Fibroblast of lung (primary cell): ENCODE results near the gene PUSL1.

Experiments
- EZH2 ChIP-seq: IDR thresholded peaks from 2 replicates; pipeline ENCODE4 v1.5.1; 2012; ENCODE audit warnings: low read length, control low read depth, mild to moderate bottlenecking; ENCODE audit errors: missing control alignments
- TF ChIP-seq, protein P1 (sequence below), 2 donors: IDR thresholded peaks in 1 of 2; conservative IDR thresholded peaks in 1 of 2; 1 replicate in 1 of 2; 2 replicates in 1 of 2; pipeline ENCODE4 v1.5.1; 2011 to 2012; ENCODE audit warnings: low read length in 2 of 2, control low read depth in 1 of 2, inconsistent platforms in 1 of 2, low read depth in 1 of 2, mild to moderate bottlenecking in 1 of 2

DNA sequence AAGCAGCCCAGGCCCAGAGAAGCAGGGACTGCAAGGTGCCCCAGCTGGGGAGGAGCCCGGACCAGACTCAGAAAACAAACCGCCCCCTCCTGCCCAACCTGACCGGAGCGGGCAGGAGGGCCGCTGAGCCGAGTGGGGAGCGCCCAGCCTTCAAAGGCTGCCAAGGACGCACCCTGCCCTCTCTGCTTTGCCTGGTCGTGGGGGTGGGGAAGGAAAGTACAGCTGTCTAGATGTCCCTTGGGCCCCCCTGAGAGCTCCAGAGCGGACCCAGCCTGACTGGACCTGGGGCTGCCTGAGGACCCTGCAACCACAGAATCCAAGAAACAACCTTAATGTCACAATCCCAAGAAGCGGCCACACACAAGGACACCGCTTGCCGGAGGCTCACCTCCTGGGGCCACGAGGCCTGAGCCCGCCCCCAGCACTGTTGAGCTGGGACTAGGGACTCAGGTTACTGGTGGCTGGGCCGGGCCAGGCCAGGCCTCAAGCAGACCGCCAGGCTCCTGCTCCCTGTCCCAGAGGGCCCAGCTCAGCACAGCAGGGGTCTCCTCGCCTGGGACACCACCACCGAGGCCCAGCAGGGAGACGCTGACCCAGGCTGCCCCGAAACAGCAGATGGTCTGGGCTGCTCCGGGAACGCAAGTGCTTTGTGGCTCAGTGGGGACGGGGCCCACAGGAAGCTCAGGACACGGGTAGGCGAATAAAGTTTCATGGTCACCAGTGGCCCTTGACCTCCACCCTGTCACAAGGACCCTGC, 39.4 kb downstream of the PUSL1 start:
- TF ChIP-seq, protein P1, sequence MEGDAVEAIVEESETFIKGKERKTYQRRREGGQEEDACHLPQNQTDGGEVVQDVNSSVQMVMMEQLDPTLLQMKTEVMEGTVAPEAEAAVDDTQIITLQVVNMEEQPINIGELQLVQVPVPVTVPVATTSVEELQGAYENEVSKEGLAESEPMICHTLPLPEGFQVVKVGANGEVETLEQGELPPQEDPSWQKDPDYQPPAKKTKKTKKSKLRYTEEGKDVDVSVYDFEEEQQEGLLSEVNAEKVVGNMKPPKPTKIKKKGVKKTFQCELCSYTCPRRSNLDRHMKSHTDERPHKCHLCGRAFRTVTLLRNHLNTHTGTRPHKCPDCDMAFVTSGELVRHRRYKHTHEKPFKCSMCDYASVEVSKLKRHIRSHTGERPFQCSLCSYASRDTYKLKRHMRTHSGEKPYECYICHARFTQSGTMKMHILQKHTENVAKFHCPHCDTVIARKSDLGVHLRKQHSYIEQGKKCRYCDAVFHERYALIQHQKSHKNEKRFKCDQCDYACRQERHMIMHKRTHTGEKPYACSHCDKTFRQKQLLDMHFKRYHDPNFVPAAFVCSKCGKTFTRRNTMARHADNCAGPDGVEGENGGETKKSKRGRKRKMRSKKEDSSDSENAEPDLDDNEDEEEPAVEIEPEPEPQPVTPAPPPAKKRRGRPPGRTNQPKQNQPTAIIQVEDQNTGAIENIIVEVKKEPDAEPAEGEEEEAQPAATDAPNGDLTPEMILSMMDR (conservative IDR thresholded peaks at IDR 0.05 in 1 of 2, IDR thresholded peaks at IDR 0.05 in 1 of 2; ENCODE audit: low read depth in 1 of 2, low read length in 2 of 2), result no peak
- TF ChIP-seq EZH2, result no peak
